ENCODE data around the gene ATG7. TPM values are rescaled to one million over a fixed set of nuclear protein-coding genes. Genes with fewer than 3 reads are reported as not detected.

ATG7 gene
- total RNA-seq, 1 experiment from 2014 or later, result 56.1 TPM

DNA sequence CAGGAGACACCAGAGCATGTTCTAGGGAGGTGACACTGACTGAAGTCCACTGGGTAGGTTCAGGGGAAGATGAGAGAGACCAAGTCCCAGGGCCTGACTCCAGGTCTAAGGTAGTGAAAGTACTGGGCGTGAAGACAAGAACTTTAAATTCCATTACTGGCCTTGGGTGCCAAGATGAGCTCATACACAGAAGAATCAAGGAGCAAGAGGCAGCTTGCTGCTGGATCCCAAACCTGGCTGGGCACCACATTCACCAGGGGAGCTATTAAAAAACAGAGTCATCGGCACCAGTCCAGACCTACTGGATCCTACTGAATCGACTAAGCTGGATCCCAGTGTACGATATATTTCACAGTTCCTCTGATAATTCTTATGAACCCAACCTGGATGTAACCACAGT lies 42.1 kb upstream of the ATG7 start:
- Histone ChIP-seq H3K9me2 (ENCODE audit: insufficient read depth) (no peaks in the 10 kb centered on the region), H2AFZ (no peak overlapping the region)

DNA sequence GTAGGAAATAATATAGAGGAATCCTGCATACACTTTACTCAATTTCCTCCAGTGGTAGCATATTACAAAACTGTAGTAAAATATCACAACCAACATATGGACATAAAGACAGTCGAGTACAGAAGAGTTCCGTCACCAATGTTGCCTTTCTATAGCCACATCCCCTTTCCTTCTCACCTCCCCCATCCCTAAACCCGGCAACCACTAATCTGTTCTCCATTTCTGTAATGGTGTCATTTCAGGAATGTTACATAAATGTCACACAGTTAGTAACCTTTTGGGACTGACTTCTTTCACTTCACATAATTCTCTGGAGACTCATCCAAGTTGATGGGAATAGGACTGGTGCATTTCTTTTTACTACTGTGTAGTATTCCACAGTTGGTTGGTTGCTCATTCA lies 41.4 kb upstream of the ATG7 start:
- Histone ChIP-seq H3K27me3 (ENCODE audit: insufficient read depth, low read depth) (no peaks in the 10 kb centered on the region), H3K9me2 (ENCODE audit: insufficient read depth) (no peaks in the 10 kb centered on the region), H3K4me2 (no peak overlapping the region), H4K20me1 (ENCODE audit: insufficient read depth) (no peaks in the 10 kb centered on the region), H2AFZ (no peak overlapping the region), H3K9me3 (ENCODE audit: insufficient read depth, low read depth) (no peaks in the 10 kb centered on the region), H3K4me1 (replicated peaks; ENCODE audit: insufficient read depth) (peaks cover 13% of the 10 kb centered on the region), H3K79me2 (ENCODE audit: low read depth) (peaks cover 29% of the 10 kb centered on the region), H3K4me3 (no peak overlapping the region), H3K36me3 (ENCODE audit: low read depth) (peaks cover 16% of the 10 kb centered on the region; the same call in 1 of the 2 replicates), H3K27ac (no peak overlapping the region), H3F3A (ENCODE audit: insufficient read depth, low read depth) (peaks cover 16% of the 10 kb centered on the region)
- intact Hi-C loops (cut with micrococcal nuclease; ENCODE audit: unreplicated experiment), result loop anchor here (10.0 kb wide), 1 partner anchor 414 kb away; the partner anchor contains the start of gene VGLL4
- ChIA-PET CTCF (no interaction called here), POLR2A (ENCODE audit: unreplicated experiment) (no interaction called here)
- no peak for DNase-seq
- no TSS peak for BruUV-seq (replicated peaks)
- no peak for TF ChIP-seq EZH2 (IDR thresholded peaks at IDR 0.05; ENCODE audit: low read depth)
- TF ChIP-seq, protein P1, sequence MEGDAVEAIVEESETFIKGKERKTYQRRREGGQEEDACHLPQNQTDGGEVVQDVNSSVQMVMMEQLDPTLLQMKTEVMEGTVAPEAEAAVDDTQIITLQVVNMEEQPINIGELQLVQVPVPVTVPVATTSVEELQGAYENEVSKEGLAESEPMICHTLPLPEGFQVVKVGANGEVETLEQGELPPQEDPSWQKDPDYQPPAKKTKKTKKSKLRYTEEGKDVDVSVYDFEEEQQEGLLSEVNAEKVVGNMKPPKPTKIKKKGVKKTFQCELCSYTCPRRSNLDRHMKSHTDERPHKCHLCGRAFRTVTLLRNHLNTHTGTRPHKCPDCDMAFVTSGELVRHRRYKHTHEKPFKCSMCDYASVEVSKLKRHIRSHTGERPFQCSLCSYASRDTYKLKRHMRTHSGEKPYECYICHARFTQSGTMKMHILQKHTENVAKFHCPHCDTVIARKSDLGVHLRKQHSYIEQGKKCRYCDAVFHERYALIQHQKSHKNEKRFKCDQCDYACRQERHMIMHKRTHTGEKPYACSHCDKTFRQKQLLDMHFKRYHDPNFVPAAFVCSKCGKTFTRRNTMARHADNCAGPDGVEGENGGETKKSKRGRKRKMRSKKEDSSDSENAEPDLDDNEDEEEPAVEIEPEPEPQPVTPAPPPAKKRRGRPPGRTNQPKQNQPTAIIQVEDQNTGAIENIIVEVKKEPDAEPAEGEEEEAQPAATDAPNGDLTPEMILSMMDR (conservative IDR thresholded peaks at IDR 0.05), result no peak

More for the DNA sequence above, 42.1 kb upstream of the ATG7 start:
- ChIA-PET POLR2A (ENCODE audit: unreplicated experiment) (interaction anchor here (0.6 kb wide), 2 partner anchors 44 to 93 kb away, joined by 3 to 6 read pairs; no protein-coding TSS in a partner anchor), CTCF (interaction anchor here (0.6 to 0.9 kb wide), 2 partner anchors 58 to 491 kb away, joined by 3 read pairs; no protein-coding TSS in a partner anchor)
- Histone ChIP-seq H3K4me3 (no peak overlapping the region), H3K36me3 (ENCODE audit: low read depth) (peaks cover 16% of the 10 kb centered on the region; the same call in 1 of the 2 replicates), H4K20me1 (ENCODE audit: insufficient read depth) (no peaks in the 10 kb centered on the region), H3K79me2 (ENCODE audit: low read depth) (peaks cover 31% of the 10 kb centered on the region), H3K4me1 (replicated peaks; ENCODE audit: insufficient read depth) (peaks cover 13% of the 10 kb centered on the region), H3K27me3 (ENCODE audit: insufficient read depth, low read depth) (no peaks in the 10 kb centered on the region), H3K4me2 (no peak overlapping the region), H3K27ac (no peak overlapping the region), H3K9me3 (ENCODE audit: insufficient read depth, low read depth) (no peaks in the 10 kb centered on the region), H3F3A (ENCODE audit: insufficient read depth, low read depth) (peaks cover 23% of the 10 kb centered on the region)
- no TSS peak for BruUV-seq (replicated peaks)
- intact Hi-C loops (cut with micrococcal nuclease; ENCODE audit: unreplicated experiment), result loop anchor here (10.0 kb wide), 1 partner anchor 415 kb away; the partner anchor contains the start of gene VGLL4
- TF ChIP-seq EZH2 (IDR thresholded peaks at IDR 0.05; ENCODE audit: low read depth), result no peak
- TF ChIP-seq, protein P1 (conservative IDR thresholded peaks at IDR 0.05), result no peak
- DNase-seq, result no peak

DNA sequence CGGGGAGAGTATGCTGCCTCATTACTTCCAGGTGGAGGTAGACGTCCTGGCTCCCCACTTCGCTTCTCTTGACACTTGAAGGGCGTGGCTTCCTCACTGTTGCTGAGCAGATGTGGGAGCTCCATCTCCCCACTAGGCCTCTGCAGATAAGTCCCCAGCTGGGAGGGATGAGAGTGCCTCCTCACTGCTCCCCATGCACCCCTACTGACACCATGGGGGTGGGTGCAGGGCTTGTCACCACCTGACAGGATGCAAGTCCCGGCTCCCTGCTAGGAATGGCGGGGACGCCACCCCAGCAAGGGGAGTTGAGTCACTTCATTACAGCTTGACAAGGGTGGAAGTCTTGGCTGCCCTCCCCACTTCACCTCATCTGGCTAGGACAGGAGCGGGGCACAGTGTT lies 36.8 kb upstream of the ATG7 start:
- H3K9me3 ChIP-seq (ENCODE audit: insufficient read depth, low read depth), result peaks cover 8% of the 10 kb centered on the region
- H4K20me1 ChIP-seq (ENCODE audit: insufficient read depth), result no peaks in the 10 kb centered on the region
- H3K4me1 ChIP-seq (replicated peaks; ENCODE audit: insufficient read depth), result peaks cover 37% of the 10 kb centered on the region
- no peak overlapping the region for H3K27ac ChIP-seq
- H3K4me2 ChIP-seq, result no peak overlapping the region
- BruUV-seq (replicated peaks), result no TSS peak
- peaks cover 44% of the 10 kb centered on the region for H3F3A ChIP-seq (ENCODE audit: insufficient read depth, low read depth)
- peaks cover 18% of the 10 kb centered on the region for H3K79me2 ChIP-seq (ENCODE audit: low read depth)
- H3K9me2 ChIP-seq (ENCODE audit: insufficient read depth), result no peaks in the 10 kb centered on the region
- TF ChIP-seq, protein P1 (conservative IDR thresholded peaks at IDR 0.05), result no peak
- TF ChIP-seq EZH2 (IDR thresholded peaks at IDR 0.05; ENCODE audit: low read depth), result no peak
- peaks cover 9% of the 10 kb centered on the region; the same call in 1 of the 2 replicates for H3K36me3 ChIP-seq (ENCODE audit: low read depth)
- CTCF ChIA-PET, result no interaction called here
- no peak overlapping the region for H2AFZ ChIP-seq
- H3K4me3 ChIP-seq, result no peak overlapping the region
- POLR2A ChIA-PET (ENCODE audit: unreplicated experiment), result interaction anchor here (0.7 kb wide), 1 partner anchor 10 kb away, joined by 3 read pairs; no protein-coding TSS in a partner anchor
- H3K27me3 ChIP-seq (ENCODE audit: insufficient read depth, low read depth), result no peaks in the 10 kb centered on the region
- DNase-seq, result no peak
- intact Hi-C loops (cut with micrococcal nuclease; ENCODE audit: unreplicated experiment), result loop anchor here (5.0 to 10.0 kb wide), 2 partner anchors 72 to 409 kb away; partner anchors contain the start of gene VGLL4

Measured in PC-9 (cell line).